GM19035 (cell line): ENCODE results near the gene CDSN.

Experiments
- ATAC-seq: cut with Tn5 transposase; IDR thresholded peaks from one replicate; pipeline ENCODE4 v1.9.1; 2021; ENCODE audit not compliant: unreplicated experiment

The CDSN gene

DNA sequence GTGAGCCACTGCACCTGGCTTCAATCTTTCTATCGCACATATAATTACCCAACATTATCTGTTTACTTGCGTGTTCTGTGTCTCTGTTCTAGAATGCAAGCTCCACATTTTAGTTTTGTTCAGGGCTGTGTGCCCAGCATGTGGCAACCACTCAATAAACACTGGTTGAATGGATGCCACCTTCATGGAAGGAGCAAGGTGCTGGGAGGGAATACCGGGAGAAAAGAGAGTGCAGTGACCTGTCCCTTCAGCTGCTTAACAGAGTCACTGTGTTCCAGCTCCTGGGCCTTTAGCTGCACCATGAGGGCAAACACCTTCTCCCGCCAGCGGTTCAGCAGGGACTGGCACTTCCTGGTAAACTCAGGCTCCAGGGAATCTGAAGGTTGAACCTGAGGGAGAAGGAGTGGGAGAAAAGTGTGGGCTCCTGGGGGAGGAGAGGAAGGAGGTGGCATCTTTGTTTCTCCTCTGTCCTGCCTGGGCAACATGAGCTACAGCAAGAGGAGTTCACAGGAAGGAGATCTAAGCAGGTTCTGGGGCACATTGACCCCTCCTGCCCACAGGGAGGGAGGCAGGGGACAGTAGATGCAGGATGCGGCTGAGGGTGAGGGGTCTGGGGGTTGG lies 29.7 kb upstream of the CDSN start:
- ATAC-seq: no peak

DNA sequence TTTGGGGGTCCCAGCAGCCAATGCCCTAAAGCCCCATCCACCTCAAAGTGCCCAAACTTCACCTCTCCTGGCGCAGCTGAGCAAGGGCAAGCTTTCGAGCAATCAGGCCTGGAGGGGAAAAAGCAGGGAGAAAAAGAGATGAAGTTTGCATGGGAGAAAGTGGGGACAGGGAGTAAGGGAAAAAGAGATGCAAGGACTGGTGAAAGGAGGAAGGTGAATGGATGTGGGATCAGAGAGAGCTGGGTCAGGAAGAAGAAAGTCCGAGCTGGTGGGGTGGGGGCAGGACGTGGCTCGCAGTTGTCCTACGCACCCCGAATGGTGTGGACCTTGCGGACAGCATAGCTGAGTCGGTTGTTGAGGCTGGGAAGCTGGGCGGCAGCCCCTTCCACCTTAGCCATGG lies 25.1 kb upstream of the CDSN start:
- no peak for ATAC-seq

DNA sequence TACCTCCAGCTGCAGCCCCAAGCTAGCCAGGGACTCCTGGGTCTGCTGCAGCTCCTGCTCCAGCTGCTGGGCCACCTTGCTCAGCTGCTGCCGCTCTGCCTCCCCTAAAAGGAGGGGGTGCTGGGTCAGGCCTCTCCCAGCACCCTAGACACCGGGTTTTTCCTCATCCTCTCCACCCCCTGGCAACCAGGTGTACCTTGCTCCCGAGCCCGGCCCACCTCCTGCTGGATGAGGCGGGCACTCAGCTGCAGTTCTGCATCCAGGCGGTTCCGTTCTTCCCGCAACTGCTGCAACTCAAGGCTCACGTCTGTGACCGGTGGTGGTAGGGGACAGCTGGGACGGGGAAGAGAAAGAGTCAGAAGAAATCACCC lies 24.7 kb upstream of the CDSN start:
- ATAC-seq: no peak

DNA sequence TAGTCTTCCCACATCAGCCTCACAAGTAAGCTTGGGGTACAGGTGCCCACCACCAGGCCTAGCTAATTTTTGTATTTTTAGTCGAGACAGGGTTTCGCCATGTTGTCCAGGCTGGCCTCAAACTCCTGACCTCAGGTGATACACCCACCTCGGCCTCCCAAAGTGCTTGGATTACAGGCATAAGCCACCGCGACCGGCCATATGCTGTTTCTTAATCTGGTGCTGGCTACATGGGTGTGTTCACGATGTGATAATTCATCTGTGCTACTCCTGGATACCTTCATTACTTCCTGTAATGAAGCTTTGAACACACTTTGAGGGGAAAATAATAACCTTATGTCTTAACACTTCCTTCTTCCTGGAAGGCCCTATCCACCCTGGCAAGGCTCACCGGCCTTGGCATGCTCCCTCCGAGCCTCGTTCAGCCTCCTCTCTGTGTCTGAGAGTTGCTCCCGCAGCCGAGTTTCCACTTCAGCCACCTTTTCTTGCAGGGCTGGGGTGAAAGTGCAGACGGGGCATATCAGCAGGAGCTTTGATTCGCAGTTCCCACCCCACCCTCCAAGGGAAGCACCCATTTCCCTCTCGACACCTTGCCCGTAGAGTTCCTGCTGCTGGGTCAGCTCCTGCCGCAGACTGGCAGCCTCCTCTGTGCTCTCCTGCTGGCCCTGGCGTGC lies 24.2 kb upstream of the CDSN start:
- no peak for ATAC-seq

DNA sequence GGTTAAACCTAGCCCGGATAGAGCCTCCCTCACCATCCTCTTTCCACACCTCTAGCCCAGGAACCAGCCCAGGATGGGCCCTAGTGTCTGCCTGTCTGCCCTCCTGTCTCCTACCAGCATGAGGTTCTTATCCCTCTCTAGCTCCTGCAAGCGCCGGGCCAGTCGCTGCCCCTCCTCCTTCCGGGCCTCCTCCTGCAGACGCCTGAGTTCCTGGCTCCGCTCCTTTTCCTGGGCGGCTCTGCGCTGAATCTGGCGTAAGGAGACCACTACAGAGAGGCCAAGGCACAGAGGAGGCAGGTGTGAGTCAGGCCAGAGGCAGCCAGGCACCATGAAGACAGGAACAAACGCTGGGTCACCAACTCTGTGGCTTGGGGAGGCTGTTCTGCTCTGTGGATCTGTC lies 22.9 kb upstream of the CDSN start:
- ATAC-seq: no peak

GRCh38 chr6:31142361-31142761 lies 22.1 kb upstream of the CDSN start:
- no peak for ATAC-seq

DNA sequence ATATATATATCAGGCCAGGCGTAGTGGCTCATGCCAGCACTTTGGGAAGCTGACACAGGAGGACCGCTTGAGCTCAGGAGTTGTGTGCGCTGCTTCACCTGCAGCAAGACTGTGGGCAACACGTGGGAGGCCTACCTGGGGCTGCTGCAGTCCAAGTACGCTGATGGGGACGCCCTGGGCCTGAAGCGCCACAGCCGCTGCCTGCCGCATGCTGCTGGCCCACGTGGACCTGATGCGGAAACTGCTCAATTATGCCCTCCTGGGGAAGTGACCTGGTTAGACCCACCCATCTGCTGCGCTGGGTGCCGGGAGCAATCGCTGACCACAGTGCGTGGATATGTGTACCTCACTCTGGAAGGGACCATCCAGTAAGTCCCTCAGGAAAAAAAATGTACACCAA lies 20.4 kb upstream of the CDSN start:
- ATAC-seq: no peak

DNA sequence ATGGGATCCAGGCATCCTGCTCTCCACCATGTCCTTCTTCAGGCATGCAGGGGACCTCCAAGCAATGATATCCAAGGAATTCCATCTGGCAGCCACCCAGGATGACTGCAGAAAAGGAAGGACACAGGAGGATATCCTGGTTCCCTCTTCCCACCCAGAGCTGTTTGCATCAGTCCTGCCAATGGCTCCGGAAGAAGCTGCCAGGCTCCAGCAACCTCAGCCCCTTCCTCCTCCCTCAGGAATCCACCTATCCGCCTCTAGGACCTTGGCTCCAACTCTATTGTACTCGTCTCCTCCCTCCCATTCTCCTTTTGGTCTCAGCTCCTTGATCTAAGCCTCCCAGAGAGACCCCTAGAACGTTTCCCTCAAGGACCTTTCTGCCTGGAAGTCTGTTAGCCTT lies 19.4 kb upstream of the CDSN start:
- no peak for ATAC-seq

GRCh38 chr6:31138982-31139381 lies 18.7 kb upstream of the CDSN start, which contains the start of gene PSORS1C2:
TSS of gene PSORS1C2 (minus strand) at chr6:31139066. CDS start at chr6:31139026, 40 bp downstream.
- no peak for ATAC-seq

DNA sequence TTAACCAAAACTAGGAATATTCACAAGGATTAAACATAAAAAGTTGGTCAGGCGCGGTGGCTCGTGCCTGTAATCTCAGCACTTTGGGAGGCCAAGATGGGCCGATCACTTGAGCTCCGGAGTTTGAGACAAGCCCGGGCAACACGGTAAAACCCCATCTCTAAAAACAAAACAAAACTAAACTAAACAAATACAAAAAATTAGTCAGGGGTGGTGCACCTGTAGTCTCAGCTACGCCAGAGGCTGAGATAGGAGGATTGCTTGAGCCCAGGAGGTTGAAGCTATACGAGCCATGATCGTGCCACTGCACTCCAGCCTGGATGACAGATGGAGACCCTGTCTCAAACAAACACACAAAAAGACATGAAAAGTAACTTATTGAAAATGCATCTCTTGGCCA lies 15.5 kb upstream of the CDSN start:
- ATAC-seq: no peak

GRCh38 chr6:31132806-31133205 lies 12.6 kb upstream of the CDSN start:
- no peak for ATAC-seq

DNA sequence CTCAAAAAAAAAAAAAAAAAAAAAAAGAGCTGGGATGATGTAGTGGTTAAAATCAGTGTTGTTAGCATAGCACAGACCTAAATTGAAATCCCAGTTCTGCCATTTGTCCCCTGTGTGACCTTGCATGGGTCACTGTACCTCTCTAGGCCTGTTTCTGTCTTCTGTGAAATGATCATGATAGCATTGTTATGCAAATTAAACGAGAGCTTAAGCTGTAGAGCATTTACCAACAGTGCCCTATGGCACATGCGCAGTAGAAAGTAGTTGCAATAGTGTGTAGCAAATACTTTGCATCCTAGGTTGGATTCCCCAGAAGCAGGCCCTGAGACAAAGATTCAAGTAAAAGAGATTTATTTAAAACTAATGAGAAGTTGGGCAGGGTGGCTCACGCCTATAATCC lies 11.3 kb upstream of the CDSN start:
- no peak for ATAC-seq

DNA sequence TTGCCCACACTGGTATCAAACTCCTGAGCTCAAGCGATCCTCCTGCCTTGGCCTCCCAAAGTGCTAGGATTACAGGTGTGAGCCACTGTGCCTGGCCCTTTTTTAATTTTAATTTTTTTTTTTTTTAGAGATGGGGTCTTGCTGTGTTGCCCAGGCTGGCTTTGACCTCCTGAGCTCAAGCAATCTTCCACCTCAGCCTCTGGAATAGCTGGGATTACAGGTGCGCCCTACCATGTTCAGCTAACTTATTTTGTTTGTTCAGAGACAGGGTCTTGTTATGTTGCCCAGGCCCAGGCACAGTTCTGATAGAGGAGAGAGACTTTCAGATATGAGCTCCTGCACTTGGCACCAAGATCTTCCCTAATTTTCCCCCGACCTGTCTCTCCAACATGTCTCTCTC lies 10.5 kb upstream of the CDSN start:
- no peak for ATAC-seq

DNA sequence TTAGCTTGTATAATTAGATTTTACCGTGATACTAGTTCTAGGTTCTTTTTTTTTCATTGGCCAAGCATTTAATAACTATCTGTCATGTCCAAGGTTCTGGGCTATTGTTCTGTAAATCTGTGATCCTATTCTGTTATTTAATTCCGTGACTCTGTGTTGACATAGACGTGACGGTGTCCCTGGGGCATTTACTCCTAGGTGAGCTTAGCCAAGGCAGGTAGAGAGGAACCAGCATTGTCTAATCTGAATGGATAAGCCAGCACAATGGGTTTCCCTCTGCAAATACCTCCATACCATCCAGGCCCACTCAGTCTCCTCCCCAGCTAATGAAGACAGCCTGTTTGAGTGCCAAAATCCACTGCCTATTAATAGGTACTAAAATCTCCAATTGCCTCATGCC lies 8.9 kb upstream of the CDSN start:
- no peak for ATAC-seq

DNA sequence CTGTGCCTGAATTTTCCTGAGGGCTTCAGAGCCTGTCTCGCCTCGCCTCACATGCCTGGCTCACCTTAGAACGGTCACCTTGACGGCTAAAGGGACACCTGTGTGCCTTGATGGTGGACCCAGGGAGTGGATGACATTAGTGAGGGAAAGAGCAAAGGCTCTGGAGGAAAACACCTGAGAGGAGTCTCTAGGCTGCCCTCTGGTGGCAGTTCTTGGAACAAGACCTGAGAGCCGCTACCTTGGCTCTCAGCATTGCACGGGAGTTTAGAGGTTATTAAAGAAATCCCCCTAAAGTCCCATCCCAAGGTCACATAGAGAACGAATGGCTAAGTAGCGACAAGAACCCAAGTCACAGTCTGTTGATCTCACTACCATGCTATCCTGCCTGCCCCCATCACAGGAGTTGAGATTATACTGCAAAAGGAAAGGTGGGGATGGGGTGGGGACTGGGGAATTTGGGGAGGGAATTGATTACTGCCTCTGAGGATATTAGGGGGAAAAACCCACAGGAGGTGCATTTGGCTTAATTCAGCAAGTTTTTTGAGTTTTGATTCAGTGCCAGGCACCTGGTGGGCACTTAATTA lies 7.9 kb upstream of the CDSN start:
- ATAC-seq: no peak

GRCh38 chr6:31126396-31127175 lies 6.3 kb upstream of the CDSN start:
- ATAC-seq: no peak

DNA sequence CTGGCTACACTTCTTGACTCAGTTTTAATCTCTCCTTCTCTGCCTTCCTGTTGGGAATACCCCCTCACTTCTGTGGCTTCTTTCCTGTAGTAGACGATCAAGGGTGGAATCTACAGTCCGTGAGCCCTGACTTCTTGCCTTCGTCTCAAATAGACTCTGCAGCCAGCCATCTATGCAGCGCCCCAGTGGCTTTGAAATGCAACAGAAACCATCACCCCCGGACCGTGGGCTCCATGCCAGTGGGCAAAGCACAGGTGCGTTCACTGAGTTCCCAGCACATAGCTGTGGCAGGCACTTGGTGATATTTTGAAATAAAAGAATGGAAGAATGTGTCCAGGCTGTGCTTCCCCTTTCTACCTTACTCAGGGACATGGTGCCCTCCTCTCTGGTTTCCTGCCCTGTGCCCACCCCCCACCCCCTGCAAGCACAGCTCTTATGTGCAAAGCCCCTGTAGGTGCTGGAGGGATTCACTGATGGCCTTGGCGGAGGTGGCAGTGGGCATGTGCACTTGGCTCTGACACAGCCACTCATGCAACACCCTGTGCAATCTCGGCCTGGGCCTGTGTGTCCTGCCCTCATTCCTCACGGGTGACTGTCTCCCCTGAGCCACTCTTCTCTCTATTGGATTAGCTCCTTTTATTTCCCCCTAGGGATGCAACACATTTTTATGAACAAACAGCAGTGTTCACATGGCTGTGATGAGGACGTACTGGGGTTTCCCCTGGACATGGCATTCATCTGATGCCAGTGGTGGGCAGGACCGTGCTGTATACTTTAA lies 5.5 kb upstream of the CDSN start:
- no peak for ATAC-seq

DNA sequence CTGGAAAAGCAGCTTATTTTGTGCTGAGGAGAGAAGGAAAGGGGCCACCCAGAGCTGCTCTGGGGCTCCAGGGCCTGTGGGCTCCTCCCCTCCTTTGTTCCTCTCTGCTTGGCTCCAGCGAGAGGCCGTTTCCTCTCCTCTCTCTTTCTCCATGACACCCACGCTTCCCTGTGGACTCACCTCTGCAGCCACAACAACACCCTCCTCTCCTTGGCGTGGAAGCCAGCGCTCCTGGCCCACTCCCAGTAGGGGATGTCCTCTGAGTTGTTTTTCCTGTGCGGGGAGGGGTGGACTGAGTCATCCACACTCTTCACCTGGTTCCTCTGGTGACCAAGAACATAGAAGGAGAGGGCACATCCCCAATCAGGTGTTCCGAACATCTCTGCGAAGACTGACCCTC lies 4.9 kb upstream of the CDSN start:
- no peak for ATAC-seq

DNA sequence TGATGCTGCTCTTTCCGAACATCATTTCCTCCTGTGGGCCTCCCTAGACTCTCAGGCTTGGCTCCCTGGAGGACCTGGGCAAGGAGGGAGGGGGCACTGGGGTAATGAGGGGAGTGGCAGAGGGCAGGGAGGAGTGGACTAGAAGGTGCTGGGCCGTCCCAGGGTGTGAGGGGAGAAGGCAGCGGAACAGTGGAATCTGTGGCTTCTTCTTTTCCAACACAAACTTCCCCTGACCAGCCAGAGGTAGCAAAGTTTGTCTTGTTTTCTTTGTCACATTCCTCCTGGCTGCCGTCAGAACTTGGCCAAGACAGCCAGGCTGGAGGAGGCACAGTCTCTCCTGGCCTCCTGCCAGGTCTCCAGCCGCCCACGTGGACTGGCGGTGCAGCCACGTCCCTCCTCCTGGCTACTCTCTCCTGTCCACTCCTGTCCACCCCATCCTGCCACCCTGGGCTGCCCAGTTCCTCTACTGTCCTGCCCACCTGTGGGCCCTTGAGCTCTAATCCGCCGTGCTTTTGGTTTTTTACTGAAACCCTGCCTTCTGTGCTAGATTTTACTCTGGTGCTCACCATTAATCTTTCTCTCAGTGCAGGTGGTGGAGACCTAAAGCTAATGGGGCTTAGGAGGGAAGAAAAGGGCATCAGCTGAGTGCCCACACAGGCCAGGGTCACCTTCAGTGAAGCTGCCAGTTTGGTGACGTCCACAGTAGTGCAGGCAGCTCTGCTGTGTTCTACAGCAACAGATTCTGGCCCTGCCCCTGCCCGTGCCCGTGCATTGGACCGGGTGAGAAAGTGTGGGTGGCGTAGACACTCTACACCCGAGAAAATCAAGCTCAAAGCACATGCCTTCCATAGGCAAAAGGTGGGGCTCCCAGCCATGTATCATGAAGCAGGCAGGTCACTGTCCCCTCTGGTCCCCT lies 2.8 kb upstream of the CDSN start:
- no peak for ATAC-seq

DNA sequence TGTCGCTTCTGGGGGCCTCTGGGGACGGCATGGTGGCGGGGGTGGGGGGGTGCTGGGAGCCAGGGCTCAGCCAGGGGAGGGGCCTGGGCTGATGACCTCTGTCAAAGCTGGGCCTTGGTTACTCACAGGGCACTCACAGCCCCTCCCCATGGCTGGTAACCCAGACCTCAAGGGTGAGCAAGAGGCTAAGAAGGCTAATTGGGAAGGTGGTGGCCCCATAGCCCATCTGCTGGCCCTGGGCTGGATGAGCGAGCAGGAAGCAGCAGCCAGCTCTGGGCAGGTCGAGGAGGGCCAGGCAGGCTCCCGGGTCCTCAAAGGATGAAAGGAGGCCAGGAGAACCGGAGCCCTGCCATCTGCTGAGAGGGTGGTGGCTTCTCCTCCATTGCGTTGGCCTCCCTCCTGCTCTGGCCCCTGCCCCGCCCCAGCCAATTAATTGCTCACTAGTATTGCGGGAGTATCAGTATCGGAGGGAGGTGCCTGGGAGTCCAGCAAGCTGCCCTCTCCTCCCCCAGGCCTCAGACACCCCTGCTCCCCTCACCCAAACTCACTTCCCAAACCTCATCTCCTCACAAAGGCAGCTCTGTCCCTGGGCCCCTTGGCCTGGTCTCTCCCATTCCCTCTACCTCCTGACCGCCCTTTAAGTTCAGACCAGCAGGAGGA lies 1.0 kb upstream of the CDSN start:
- no peak for ATAC-seq
